Cardiac septum (tissue), 1 donor: Measurements from ENCODE around the gene ERMARD. TPM values are rescaled to one million over a fixed set of nuclear protein-coding genes. Genes with fewer than 3 reads are reported as not detected.
"Not testable (repeated sequence)": the region's sequence is repeated elsewhere in the genome, so short reads cannot be mapped to it uniquely, and the experiment has no call there.

Source experiments
- DNase-seq: peaks from one replicate; pipeline ENCODE4 v3.0.0-alpha.2; 2020; ENCODE audit warnings: low spot score
- intact Hi-C: fragments of 100-400 bp; cut with DNase I; formaldehyde crosslinking; loops from one replicate; pipeline ENCODE4 v1.14.0; 2022
- total RNA-seq: library from RNA; stranded (reverse); fragmentation: NEBNext Ultra II Directional; extraction: Animal tissue kit (Norgen Biotek cat#: 25700); gene quantifications from one replicate; pipeline ENCODE4 v1.2.1, GENCODE V29; 2021
- donor health status: DM: no; HTN: no; CAD: no.

Gene ERMARD
- total RNA-seq, 1 donor from 2014 or later = 11.3 TPM

DNA sequence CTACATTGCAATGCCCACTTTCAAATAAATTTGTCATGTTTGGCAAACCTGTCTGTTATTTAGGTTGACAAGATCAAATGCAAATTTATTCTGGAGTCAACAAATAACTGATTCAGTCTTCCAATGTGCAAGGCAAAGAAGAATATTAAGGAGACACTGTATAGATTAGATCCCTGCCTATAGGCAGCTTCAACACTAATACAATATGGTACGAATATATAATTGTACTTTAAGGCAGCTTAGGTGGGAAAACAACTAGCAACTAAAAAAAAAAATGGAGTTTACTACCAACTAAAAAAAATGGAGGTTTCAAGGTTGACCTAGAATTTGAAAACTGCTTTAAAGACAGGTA lies 25.4 kb upstream of the ERMARD start:
- intact Hi-C loops = loop anchor here (10.0 kb wide), 1 partner anchor 829 kb away; the partner anchor contains the start of genes PSMB1 and TBP
- no peak for DNase-seq

DNA sequence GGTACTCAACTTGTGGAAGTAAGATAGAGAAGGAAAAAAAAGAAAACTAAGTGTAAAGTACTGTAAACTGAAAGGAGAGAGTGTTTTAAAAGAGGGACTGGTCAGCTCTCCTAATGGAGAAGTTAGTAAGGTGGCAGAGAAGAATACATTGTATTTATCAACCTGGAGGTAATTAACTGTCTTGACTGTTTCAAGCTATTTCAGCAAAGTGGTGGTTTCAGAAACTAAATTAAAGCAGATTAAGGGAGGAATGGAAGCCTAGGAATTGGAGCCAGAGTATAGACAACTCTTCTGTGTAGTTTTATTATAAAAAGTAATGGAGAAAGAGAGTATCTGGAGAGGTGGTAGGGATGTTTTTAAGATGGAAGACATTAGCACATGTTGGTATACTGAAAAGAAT lies 24.5 kb upstream of the ERMARD start:
- intact Hi-C loops = loop anchor here (10.0 kb wide), 1 partner anchor 828 kb away; the partner anchor contains the start of genes PSMB1 and TBP
- DNase-seq = no peak

DNA sequence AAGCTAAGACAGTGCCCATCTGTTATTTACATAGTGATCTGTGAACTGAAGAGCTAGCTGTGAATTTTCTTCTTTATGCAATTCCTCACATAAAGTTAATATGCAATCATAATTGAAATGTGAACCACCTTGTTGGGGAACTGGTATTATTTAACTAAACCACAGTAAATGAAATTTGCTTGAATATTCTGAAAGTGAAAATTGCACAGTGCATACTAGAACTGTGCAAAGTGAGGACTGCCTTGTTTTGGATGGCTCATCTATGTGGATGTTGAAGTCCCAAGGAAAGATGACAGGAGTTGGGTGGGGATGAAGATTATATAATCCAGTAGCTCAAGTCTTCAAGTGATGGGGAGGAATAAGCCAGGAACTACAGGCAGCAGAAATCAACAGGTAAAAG lies 21.5 kb upstream of the ERMARD start:
- DNase-seq = no peak
- intact Hi-C loops = loop anchor here (10.0 kb wide), 1 partner anchor 825 kb away; the partner anchor contains the start of genes PSMB1 and TBP

DNA sequence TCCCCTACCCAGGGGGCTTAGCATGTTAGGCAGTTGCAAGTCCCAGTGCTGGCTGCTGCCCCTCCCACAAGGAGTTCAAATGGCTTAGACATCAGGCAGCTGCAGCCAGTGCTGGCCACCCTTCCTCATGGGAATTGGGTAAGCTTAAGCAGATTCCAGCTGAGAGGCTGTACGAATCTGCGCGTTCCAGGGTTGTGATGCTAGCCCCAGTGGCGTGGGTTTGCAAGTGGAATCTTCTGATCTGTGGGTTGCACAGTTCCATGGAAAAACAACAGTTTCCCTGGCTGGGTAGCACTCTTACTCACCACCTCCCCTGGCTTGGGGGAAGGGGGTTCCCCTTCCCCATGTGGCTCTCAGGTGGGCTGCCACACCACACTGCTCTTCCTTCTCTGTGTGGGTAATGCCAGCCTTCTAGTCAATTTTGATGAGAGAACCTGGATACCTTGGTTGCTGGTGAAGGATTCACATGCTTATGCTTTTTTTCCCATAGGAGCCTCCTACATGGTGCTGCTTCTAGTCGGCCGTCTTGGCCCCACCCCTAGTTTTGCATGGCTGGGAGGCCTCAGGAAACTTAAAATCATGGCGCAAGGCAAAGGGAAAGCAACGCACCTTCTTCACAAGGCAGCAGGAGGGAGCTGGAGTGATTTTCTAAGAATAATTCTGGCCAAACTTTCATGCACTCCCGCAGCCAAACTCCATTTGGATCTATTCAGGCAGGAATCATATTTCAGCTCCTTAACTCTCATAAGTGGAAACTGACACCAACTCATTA lies 13.0 kb upstream of the ERMARD start:
- intact Hi-C loops = no loop called here
- no peak for DNase-seq

DNA sequence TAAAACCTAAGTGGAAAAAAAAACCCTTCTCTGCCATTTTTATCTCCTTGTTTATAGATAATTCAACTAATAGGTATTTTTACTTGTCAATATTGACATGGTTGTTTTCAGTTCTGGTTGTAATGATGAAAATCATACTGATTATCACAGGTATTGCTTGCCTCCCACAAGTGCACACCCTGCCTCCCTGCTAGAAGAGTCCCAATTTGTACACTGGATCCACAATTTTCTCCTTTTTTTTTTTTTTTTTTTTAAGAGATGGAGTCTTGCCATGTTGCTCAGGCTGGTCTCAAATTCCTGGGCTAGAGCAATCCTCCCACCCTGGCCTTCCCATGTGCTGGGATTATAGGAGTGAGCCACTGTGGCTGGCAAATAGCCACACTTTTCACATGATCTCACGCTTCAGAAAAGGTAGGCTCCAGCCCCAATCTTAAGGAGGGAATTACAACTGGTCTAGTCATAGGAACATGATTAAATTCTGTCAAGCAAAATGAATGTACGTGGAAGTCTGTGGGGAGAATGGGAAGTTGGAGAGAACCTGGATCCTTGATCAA lies 12.4 kb upstream of the ERMARD start:
- intact Hi-C loops = no loop called here
- DNase-seq = no peak

DNA sequence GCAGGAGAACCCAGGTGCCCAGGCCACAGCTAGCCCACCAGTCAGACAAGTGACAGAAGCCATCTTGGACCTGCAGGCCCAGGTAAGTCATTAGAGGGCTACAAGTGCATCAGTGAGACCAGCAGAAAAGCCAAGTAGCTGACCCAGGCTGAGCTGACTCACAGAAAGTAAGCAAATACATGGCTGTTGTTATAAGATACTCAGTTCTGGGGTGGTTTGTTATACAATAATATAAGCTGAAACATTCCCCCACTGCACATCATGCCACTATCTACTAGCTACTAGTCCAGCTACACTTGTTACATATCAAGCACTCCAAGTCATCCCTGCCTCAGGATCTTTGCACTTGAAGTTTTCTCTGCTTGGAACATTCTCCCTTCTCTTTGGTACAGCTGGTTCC lies 10.1 kb upstream of the ERMARD start:
- DNase-seq = no peak
- intact Hi-C loops = no loop called here

DNA sequence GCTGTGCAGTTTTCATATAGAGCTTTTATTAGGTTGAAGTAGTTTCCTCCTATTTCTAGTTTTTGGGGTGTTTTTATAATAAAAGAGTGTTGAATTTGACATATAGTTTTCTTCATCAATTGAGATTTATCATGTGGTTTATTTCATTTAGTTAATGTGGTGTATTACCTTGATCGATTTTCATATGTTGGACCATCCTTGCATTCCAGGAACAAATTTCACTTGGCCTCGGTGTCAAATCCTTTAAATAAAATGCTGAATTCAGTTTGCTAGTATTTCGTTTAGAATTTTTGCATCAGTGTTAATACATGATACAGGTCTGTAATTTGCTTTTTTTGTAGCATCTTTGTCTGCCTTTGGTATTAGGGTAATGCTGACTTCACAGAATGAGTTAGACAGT lies 6.0 kb upstream of the ERMARD start:
- intact Hi-C loops = no loop called here
- DNase-seq = no peak

DNA sequence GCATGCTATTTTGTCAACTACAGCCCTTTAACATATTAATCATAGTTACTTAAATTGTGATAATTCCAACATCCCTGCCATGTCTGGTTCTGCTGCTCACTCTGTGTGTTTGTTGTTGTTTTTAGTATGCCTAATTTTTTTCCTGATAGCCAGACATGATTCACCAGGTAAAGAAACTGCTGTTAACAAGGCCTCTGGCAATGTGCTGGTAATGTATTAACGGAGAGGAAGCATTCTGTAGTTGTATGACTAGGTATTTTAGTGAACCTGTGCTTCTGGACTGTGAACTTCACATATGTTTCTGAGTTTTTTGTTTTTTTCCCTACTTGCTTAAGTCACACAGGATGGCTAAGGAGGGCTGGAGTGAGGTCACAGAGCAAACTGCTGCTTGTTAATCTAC lies 4.9 kb upstream of the ERMARD start:
- intact Hi-C loops = no loop called here
- DNase-seq = no peak

DNA sequence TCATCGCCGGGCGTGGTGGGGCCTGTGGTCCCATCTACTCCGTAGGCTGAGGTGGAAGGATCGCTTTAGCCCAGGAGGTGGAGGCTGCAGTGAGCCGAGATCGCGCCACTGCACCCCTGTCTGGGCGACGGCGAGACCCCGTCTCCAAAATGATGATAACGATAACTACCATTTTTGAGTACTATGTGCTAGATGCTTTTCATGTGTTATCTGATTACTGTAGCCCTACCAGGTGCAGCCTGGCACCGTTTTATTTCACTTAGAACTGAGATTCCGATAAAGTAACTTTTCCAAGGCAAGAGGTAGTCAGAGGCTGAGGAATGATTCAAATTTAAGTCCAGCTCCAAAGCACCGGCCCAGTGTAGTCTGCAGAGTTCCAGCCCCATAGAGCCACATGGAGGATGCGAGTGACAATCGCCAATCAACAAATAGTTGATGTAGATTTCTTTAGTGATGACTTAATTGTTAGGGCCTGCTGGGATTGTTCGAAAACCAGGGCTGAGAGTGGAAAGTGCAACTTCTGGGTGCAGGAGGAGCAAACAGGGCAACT lies 727 bp downstream of the ERMARD start:
- DNase-seq = no peak
- intact Hi-C loops = loop anchor here (5.0 kb wide), 1 partner anchor 800 kb away; the partner anchor contains the start of genes PSMB1 and TBP

DNA sequence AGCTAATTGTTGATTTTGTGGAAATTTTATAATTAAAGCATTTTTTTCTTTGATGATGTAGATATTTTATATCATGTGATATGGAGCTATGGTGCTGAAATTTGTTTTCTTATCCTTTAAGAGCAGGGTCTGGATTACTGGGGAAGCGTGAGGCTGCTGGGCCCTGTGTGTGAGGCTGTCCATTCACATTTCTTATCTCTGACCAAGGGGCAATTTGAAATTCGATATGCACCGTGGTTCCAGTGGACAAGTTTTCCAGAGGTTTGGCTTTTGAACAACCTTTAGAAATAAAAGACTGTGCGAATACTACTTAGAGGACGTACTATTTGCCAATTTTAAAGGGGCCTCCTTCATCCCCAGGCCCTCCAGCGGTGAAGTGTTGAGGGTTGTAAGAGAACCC lies 3.7 kb downstream of the ERMARD start:
- DNase-seq = no peak
- intact Hi-C loops = no loop called here

DNA sequence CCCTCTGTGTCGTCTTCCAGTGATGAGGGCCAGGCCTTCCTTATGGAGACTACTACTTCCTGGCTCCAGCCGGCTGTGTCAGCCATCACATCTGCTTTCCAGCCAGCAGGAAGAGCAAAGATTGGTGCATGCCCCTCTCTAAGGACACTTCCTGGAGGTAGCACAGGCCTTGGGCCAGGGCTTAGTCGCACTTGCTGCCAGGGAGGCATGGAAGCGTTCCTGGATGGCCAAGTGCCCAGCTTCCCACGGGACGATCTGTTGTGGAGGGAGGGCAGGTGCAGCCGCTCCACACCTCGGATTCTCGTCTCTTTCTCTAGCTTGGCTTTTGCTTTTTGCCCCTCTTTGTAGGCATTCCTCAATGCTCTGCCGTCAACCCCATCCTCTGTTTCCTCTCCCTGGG lies 11.9 kb downstream of the ERMARD start:
- no peak for DNase-seq
- intact Hi-C loops = no loop called here

DNA sequence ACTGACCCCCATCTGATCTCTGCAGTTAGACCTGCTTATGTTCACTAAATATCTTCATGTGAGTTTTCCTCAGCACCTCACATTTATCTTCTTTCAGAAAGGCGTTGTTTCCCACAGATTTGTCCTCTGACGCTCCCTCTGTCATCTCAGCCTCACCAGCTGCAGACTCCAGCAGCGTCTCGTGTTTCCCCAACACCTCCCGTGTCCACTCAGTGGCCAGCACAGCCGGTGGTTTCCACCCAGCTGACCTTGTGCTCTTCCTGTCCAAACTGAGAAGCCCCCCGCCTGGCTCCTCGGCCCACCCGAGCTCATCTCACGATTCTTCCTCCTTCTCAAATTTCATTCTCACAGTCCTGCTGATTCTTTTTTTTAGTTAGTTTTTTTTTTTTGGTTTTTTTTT lies 12.5 kb downstream of the ERMARD start:
- intact Hi-C loops = no loop called here
- no peak for DNase-seq

DNA sequence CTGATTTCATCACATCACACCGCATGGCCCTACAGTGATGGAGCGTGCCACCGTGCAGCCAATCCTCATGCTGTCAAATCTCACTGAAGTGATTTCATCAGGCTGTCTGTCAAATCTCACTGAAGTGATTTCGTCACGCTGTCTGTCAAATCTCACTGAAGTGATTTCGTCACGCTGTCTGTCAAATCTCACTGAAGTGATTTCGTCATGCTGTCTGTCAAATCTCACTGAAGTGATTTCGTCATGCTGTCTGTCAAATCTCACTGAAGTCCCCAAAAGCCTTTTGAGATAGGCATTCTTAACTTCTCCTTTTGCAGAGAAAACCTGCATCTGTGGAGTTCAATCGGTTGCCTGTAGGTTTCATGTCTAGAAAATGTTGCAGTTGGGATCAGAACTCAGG lies 14.4 kb downstream of the ERMARD start:
- intact Hi-C loops, DNase-seq: not testable (repeated sequence)

DNA sequence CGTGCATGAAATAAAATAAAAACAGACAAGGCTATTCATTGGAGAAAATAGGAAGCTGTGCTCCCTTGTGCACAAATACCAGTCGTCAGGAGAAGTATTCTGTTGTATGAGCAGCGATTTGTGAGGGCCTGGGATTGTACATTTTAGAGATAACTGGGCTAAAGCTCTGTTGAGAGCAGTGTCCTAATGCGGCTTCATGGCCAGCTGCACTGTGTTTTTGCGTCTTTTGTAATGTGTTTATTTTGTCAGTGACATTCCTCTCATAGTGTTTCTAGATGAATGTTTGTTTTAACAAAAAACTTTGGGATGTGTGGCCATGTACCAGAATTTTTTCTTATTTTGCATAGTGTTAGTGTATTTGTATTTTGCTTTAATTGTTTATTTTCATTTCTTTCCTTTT lies 14.8 kb downstream of the ERMARD start:
- no peak for DNase-seq

DNA sequence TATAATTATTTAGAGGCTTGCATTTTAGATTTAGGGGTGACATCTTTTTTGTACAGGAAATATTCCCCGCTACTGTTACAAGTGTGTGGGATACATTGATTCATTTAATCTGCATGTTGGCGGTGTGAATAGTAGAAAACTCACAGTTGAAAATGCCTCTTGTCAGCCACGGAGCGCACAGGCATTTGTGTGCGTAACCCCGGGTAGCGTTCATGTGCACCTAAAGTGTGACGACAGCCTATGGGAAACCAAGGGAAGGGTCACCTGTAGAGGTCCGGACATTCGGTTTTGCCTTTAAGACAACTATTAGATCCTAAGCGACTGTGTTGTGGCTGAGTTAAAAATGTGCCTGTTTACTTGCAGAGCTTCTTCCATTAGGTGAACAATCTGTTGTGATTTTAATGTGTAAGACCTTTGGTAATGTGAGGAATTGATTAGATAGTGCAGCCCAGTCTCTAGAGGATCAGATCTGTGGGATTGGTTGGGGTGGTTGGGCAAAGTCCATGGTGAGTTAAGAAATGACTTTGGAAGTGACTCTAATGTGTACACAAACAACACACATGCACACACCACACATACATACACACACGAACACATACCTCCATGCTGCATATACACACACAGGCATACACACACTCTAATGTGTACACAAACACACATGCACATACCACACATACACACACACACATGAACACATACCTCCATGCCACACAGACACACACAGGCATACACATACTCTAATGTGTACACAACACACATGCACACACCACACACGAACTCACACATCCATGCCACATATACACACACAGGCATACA lies 15.7 kb downstream of the ERMARD start:
- intact Hi-C loops = no loop called here
- DNase-seq = no peak

More for the DNA sequence above, 14.8 kb downstream of the ERMARD start:
- intact Hi-C loops = no loop called here

DNA sequence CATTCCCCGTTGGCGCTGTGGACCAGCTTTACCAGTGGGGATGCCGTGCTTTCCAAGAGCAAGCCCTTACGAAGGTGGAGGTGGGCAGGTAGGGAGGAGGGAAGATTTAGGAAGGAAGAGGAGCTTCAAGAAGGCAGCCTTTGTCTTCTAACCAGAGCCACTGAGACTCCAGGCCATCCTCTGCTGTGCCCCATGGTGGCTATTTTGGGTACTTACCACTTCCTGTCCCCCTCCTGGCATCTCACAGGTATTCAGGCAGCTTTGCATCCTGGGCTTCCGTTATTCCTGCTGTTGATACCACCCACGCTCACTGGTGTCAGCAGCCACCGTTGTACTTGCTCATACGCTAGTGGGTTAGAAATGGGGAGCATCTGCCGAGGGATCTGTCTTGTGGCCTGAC lies 22.9 kb downstream of the ERMARD start:
- intact Hi-C loops = no loop called here
- no peak for DNase-seq

DNA sequence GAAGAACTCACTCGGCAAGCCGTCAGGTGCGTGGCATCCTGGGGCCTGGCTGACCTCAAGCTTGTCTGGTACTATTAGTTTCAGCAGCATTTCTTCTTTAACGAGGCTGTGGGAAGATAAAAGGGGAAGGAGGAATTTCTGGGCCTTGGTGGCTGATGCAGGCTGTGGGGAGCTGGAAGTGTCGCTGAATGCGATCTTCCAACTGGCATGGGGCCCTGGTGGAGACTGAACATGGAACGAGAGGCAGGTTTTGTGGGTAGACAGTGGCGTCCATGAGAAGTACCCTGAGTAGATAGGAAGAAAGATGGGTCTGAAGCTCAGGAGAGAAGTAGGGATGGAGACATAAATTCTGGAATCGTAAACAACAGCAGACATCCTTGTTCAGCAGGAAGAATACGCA lies 23.9 kb downstream of the ERMARD start:
- no peak for DNase-seq
- intact Hi-C loops = no loop called here

DNA sequence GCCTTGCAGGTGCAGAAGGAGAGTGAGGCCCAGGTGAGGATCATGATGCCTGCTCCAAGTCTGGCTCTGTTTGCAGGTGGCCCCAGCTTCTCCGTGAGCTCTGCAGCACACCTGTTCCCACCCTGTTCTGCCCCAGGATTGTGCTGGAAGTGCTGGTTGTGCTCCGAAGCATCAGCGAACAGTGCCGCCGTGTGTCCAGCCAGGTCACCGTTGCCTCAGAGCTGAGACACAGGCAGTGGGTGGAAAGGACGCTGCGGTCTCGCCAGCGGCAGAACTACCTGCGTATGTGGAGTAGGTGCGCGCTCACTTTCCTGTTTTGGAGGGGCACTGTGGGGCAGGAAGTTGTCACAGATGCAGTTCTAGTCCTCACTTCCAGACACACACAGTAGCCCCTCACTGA lies 25.0 kb downstream of the ERMARD start:
- intact Hi-C loops = no loop called here
- DNase-seq = no peak

DNA sequence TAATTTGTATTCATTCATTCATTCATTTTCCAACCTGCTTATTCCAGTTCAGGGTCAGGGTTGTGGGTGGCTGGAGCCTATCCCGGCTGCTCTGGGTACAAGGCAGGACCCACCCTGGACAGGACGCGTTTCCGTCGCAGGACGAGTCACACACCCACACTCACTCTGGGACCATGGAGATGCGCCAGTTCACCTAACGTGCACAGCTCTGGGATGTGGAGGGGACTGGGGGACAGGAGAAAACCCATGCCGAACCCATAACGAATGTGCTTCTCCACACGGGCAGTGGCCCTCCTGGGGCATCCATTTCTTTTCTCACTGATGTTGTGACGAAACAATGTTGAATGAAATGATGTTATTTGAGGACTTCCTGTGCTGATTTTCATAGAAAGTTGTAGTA lies 26.5 kb downstream of the ERMARD start:
- intact Hi-C loops = no loop called here
- DNase-seq = no peak

DNA sequence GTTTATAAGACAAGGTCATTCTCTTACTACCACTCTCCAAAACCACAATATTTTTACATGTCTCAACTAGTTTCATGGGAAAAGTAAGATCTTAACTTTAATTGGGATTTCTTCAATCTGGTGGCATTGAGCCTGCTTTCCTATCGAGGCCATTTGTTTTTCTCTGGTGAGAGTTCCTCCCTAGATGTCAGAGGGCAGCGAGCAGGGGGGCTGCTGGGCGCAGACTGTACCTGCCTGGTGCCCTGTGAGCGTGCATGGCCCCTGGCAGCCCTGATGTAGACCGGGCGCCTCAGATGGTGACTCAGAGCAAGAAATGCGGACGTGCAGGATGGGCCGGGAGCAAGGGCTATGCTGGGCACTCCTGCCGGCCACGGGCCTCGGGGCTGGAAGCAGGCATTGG lies 27.2 kb downstream of the ERMARD start:
- intact Hi-C loops = no loop called here
- no peak for DNase-seq
